COLO668 (cell line): Measurements from ENCODE around the gene POMGNT2.
"Not testable (repeated sequence)": the region's sequence is repeated elsewhere in the genome, so short reads cannot be mapped to it uniquely, and the experiment has no call there.

Experiments
- DNase-seq: peaks from one replicate; lab custom pipeline; 2025; ENCODE audit not compliant: unreplicated experiment; lab: John Stamatoyannopoulos, UW

POMGNT2 gene

GRCh38 chr3:43077261-43077660 is 28.6 kb downstream of the POMGNT2 start:
- no peak for DNase-seq

GRCh38 chr3:43076857-43077256 is 29.0 kb downstream of the POMGNT2 start:
- no peak for DNase-seq

- DNase-seq, result no peak
Measured at GRCh38 chr3:43075904-43076661, 29.8 kb downstream of the POMGNT2 start.

- DNase-seq, result no peak
Measured at GRCh38 chr3:43074901-43075689, 30.8 kb downstream of the POMGNT2 start.

- DNase-seq, result no peak
Measured at GRCh38 chr3:43074482-43074881, 31.4 kb downstream of the POMGNT2 start.

- no peak for DNase-seq
Measured at GRCh38 chr3:43073836-43074220, 32.1 kb downstream of the POMGNT2 start.

GRCh38 chr3:43073116-43073835 is 32.6 kb downstream of the POMGNT2 start:
- DNase-seq, result no peak

- no peak for DNase-seq
Measured at GRCh38 chr3:43072361-43072760, 33.5 kb downstream of the POMGNT2 start.

- DNase-seq, result no peak
Measured at GRCh38 chr3:43071313-43071893, 34.5 kb downstream of the POMGNT2 start.

GRCh38 chr3:43070670-43071069 is 35.2 kb downstream of the POMGNT2 start:
- DNase-seq, result not testable (repeated sequence)

GRCh38 chr3:43063114-43063513 is 42.8 kb downstream of the POMGNT2 start:
- DNase-seq, result no peak

GRCh38 chr3:43062564-43063040 is 43.3 kb downstream of the POMGNT2 start:
- no peak for DNase-seq

GRCh38 chr3:43062040-43062563 is 43.8 kb downstream of the POMGNT2 start:
- DNase-seq, result no peak

- no peak for DNase-seq
Measured at GRCh38 chr3:43061101-43061895, 44.6 kb downstream of the POMGNT2 start.

- DNase-seq, result no peak
Measured at GRCh38 chr3:43059456-43059855, 46.4 kb downstream of the POMGNT2 start.

GRCh38 chr3:43055806-43056770 is 49.8 kb downstream of the POMGNT2 start:
- no peak for DNase-seq

GRCh38 chr3:43055393-43055792 is 50.5 kb downstream of the POMGNT2 start:
- no peak for DNase-seq

GRCh38 chr3:43054754-43055153 is 51.1 kb downstream of the POMGNT2 start:
- no peak for DNase-seq

GRCh38 chr3:43053291-43053690 is 52.6 kb downstream of the POMGNT2 start:
- no peak for DNase-seq
